K562 (cell line): Measurements from ENCODE around the gene LONP1.

Experiments
- GABPB2 ChIP-seq: fragments of 250-450 bp; sonication (Bioruptor Pico); conservative IDR thresholded peaks from 2 replicates; pipeline ENCODE4 v1.5.1; 2021; ENCODE audit warnings: mild to moderate bottlenecking
- HIVEP1 ChIP-seq: fragments of 250-450 bp; sonication (Bioruptor Pico); IDR thresholded peaks from 2 replicates; pipeline ENCODE4 v1.4.0; 2020; ENCODE audit warnings: mild to moderate bottlenecking
- MYC ChIP-seq, 2 experiments: fragments of 250-450 bp in 1 of 2; sonication (Bioruptor Pico) in 1 of 2; IDR thresholded peaks; 2 replicates each; pipeline versions ENCODE4 v1.5.1 to v1.6.1; 2012 to 2021; ENCODE audit warnings: low read depth in 2 of 2, borderline replicate concordance in 1 of 2, improper control_type of control experiment in 1 of 2, low read length in 1 of 2, mild to moderate bottlenecking in 1 of 2, moderate library complexity in 1 of 2
- PBX2 ChIP-seq, 2 experiments: IDR thresholded peaks in 1 of 2; conservative IDR thresholded peaks in 1 of 2; 2 replicates each; pipeline ENCODE4 v1.6.1; 2016; ENCODE audit warnings: low read depth in 2 of 2, mild to moderate bottlenecking in 1 of 2, missing compliant biosample characterization in 1 of 2, missing genetic modification characterization in 1 of 2, moderate library complexity in 1 of 2
- SMAD3 ChIP-seq: fragments of 450-650 bp; formaldehyde crosslinking; conservative IDR thresholded peaks from 2 replicates; pipeline ENCODE4 v1.4.0; 2020; ENCODE audit warnings: mild to moderate bottlenecking
- SP2 ChIP-seq: IDR thresholded peaks from 2 replicates; pipeline ENCODE4 v1.6.1; 2011; ENCODE audit warnings: mild to moderate bottlenecking, low read depth, low read length, moderate library complexity; ENCODE audit not compliant: poor library complexity, severe bottlenecking; ENCODE audit errors: extremely low read depth
- USF2 ChIP-seq: sonication (generic); formaldehyde crosslinking; IDR thresholded peaks from 2 replicates; pipeline ENCODE4 v1.5.0; 2020; ENCODE audit warnings: missing genetic modification reagents
- ZFP36 ChIP-seq: fragments of 150-350 bp; IDR thresholded peaks from 2 replicates; pipeline ENCODE4 v1.6.1; 2018; ENCODE audit warnings: low read length, low read depth; ENCODE audit not compliant: partially characterized antibody
- ZFPM2 ChIP-seq: fragments of 250-450 bp; sonication (Bioruptor Pico); IDR thresholded peaks from 2 replicates; pipeline ENCODE4 v1.5.1; 2022; ENCODE audit warnings: mild to moderate bottlenecking
- ZNF699 ChIP-seq: fragments of 250-450 bp; sonication (Bioruptor Pico); IDR thresholded peaks from 2 replicates; pipeline ENCODE4 v1.8.0; 2021; ENCODE audit warnings: mild to moderate bottlenecking, moderate library complexity; ENCODE audit not compliant: insufficient replicate concordance
- TF ChIP-seq, protein P1 (sequence below), 3 experiments: IDR thresholded peaks in 2 of 3; conservative IDR thresholded peaks in 1 of 3; 2 replicates each; pipeline ENCODE4 v1.5.1; 2011 to 2012; ENCODE audit warnings: low read length in 3 of 3, mild to moderate bottlenecking in 3 of 3, control low read depth in 2 of 3, improper control_type of control experiment in 1 of 3, inconsistent platforms in 1 of 3, low read depth in 1 of 3, mixed read lengths in 1 of 3, moderate library complexity in 1 of 3; ENCODE audit not compliant: insufficient read depth in 2 of 3

DNA sequence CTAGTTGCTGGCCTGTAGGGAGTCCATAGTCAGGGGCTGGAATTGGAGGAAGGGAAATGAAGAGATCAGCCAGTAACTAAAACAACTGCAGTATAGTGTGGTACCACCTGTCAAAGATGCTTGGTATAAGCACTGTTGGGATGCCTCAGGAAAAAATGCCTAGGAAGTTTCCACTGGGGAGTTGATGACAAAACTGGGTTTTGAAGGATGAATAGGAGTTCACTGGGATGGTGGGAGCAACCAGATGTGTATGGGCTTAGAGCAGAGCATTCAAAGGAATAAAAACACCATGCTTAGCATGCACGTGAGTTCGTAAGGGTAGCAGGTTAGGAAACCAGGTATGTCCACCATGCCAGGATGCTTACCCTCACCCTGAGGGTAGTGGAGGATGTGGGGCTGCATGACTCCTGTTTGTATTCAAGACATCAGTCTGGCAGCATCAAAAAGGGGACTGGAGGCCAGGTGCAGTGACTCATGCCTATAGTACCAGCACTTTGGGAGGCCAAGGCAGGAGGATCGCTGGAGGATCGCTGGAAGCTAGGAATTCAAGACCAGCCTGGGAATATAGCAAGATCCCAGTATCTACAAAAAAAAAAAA is 7.6 kb upstream of the LONP1 start:
- TF ChIP-seq PBX2 (CRISPR knock-in tag; IDR thresholded peaks at IDR 0.05; ENCODE audit: low read depth) (no peak), PBX2 (tag; conservative IDR thresholded peaks at IDR 0.05; ENCODE audit: low read depth) (no peak), ZFPM2 (CRISPR knock-in tag) (no peak), GABPB2 (CRISPR knock-in tag) (no peak), USF2 (CRISPR knock-in tag) (no peak), SMAD3 (no peak), ZFP36 (no peak), MYC (IDR thresholded peaks at IDR 0.05; ENCODE audit: low read depth, low read length) (no peak), MYC (CRISPR knock-in tag; IDR thresholded peaks at IDR 0.05; ENCODE audit: borderline replicate concordance, low read depth) (no peak), SP2 (no peak), HIVEP1 (CRISPR knock-in tag) (no peak), ZNF699 (CRISPR knock-in tag) (no peak)
- TF ChIP-seq, protein P1, sequence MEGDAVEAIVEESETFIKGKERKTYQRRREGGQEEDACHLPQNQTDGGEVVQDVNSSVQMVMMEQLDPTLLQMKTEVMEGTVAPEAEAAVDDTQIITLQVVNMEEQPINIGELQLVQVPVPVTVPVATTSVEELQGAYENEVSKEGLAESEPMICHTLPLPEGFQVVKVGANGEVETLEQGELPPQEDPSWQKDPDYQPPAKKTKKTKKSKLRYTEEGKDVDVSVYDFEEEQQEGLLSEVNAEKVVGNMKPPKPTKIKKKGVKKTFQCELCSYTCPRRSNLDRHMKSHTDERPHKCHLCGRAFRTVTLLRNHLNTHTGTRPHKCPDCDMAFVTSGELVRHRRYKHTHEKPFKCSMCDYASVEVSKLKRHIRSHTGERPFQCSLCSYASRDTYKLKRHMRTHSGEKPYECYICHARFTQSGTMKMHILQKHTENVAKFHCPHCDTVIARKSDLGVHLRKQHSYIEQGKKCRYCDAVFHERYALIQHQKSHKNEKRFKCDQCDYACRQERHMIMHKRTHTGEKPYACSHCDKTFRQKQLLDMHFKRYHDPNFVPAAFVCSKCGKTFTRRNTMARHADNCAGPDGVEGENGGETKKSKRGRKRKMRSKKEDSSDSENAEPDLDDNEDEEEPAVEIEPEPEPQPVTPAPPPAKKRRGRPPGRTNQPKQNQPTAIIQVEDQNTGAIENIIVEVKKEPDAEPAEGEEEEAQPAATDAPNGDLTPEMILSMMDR (IDR thresholded peaks at IDR 0.05 in 2 of 3, conservative IDR thresholded peaks at IDR 0.05 in 1 of 3; ENCODE audit: insufficient read depth in 2 of 3, low read depth in 1 of 3, low read length in 3 of 3), result no peak
